Liver (tissue), 9 donors: ENCODE data around the gene TCFL5. TPM values are rescaled to one million over a fixed set of nuclear protein-coding genes. Genes with fewer than 3 reads are reported as not detected.

ENCODE experiments used
- DNase-seq: peaks from one replicate; pipeline ENCODE4 v3.0.0-alpha.2; 2017; ENCODE audit warnings: low spot score
- H3K27ac ChIP-seq, 2 donors: one replicate each; pipeline ENCODE4 v1.7.0; 2013; ENCODE audit warnings: inconsistent platforms in 2 of 2, low read length in 2 of 2, control low read depth in 1 of 2, low read depth in 1 of 2, mild to moderate bottlenecking in 1 of 2
- H3K27me3 ChIP-seq, 4 donors: one replicate each; pipeline versions ENCODE4 v1.6.1 to v1.7.0; 2013; ENCODE audit warnings: low read length in 3 of 4, inconsistent platforms in 1 of 4, mild to moderate bottlenecking in 1 of 4, moderate library complexity in 1 of 4; ENCODE audit not compliant: control insufficient read depth in 4 of 4, insufficient read depth in 4 of 4
- H3K36me3 ChIP-seq, 4 donors: one replicate each; pipeline versions ENCODE4 v1.6.1 to v1.7.0; 2013; ENCODE audit warnings: low read length in 3 of 4, mild to moderate bottlenecking in 3 of 4, low read depth in 1 of 4, moderate library complexity in 1 of 4; ENCODE audit not compliant: control insufficient read depth in 4 of 4, insufficient read depth in 3 of 4
- H3K4me1 ChIP-seq, 4 donors: one replicate each; pipeline versions ENCODE4 v1.6.1 to v1.7.0; 2013; ENCODE audit warnings: low read length in 3 of 4, mild to moderate bottlenecking in 3 of 4, moderate library complexity in 1 of 4; ENCODE audit not compliant: control insufficient read depth in 4 of 4, insufficient read depth in 4 of 4
- H3K4me3 ChIP-seq, 3 donors: one replicate each; pipeline versions ENCODE4 v1.6.1 to v1.7.0; 2013; ENCODE audit warnings: low read length in 3 of 3, control low read depth in 1 of 3, low read depth in 1 of 3, mild to moderate bottlenecking in 1 of 3
- H3K9ac ChIP-seq, 2 donors: one replicate each; pipeline ENCODE4 v1.7.0; 2013; ENCODE audit warnings: low read length in 2 of 2, mild to moderate bottlenecking in 2 of 2, moderate library complexity in 2 of 2, control low read depth in 1 of 2, low read depth in 1 of 2
- H3K9me3 ChIP-seq, 4 donors: one replicate each; pipeline versions ENCODE4 v1.6.1 to v1.7.0; 2013; ENCODE audit warnings: low read length in 3 of 4; ENCODE audit not compliant: control insufficient read depth in 4 of 4
- ATF3 ChIP-seq: IDR thresholded peaks from 2 replicates; pipeline ENCODE4 v1.6.1; 2016; ENCODE audit warnings: antibody characterized with exemption
- CTCF ChIP-seq: fragments of 150-350 bp; IDR thresholded peaks from 2 replicates; pipeline ENCODE4 v1.5.1; 2017; ENCODE audit warnings: improper control_type of control experiment, low read depth, low read length; ENCODE audit not compliant: missing input control
- EGR1 ChIP-seq, 2 donors: IDR thresholded peaks; 2 replicates each; pipeline ENCODE4 v1.6.1; 2016 to 2018; ENCODE audit warnings: antibody characterized with exemption in 2 of 2, low read depth in 2 of 2
- FOXA1 ChIP-seq: IDR thresholded peaks from 2 replicates; pipeline ENCODE4 v1.6.1; 2016; ENCODE audit warnings: antibody characterized with exemption
- FOXA2 ChIP-seq: IDR thresholded peaks from 2 replicates; pipeline ENCODE4 v1.6.1; 2016; ENCODE audit warnings: antibody characterized with exemption
- GABPA ChIP-seq, 2 donors: IDR thresholded peaks in 1 of 2; conservative IDR thresholded peaks in 1 of 2; 2 replicates each; pipeline ENCODE4 v1.6.1; 2016; ENCODE audit warnings: antibody characterized with exemption in 2 of 2, mild to moderate bottlenecking in 1 of 2, moderate library complexity in 1 of 2
- HNF4A ChIP-seq, 2 donors: conservative IDR thresholded peaks; 2 replicates each; pipeline ENCODE4 v1.6.1; 2016; ENCODE audit warnings: antibody characterized with exemption in 2 of 2, mild to moderate bottlenecking in 2 of 2
- HNF4G ChIP-seq: IDR thresholded peaks from 2 replicates; pipeline ENCODE4 v1.6.1; 2016; ENCODE audit warnings: antibody characterized with exemption
- JUND ChIP-seq, 2 donors: IDR thresholded peaks; 2 replicates each; pipeline ENCODE4 v1.6.1; 2016; ENCODE audit warnings: antibody characterized with exemption in 2 of 2
- MAX ChIP-seq: IDR thresholded peaks from 2 replicates; pipeline ENCODE4 v1.6.1; 2016; ENCODE audit warnings: antibody characterized with exemption
- NR2F2 ChIP-seq: IDR thresholded peaks from 2 replicates; pipeline ENCODE4 v1.6.1; 2016; ENCODE audit warnings: antibody characterized with exemption
- RAD21 ChIP-seq, 2 donors: IDR thresholded peaks; 2 replicates each; pipeline ENCODE4 v1.6.1; 2016; ENCODE audit warnings: antibody characterized with exemption in 2 of 2, mild to moderate bottlenecking in 2 of 2
- RXRA ChIP-seq, 2 donors: IDR thresholded peaks; 2 replicates each; pipeline ENCODE4 v1.6.1; 2017 to 2018; ENCODE audit warnings: antibody characterized with exemption in 2 of 2, mild to moderate bottlenecking in 1 of 2
- SP1 ChIP-seq: IDR thresholded peaks from 2 replicates; pipeline ENCODE4 v1.6.1; 2018; ENCODE audit warnings: antibody characterized with exemption, mild to moderate bottlenecking
- TAF1 ChIP-seq: conservative IDR thresholded peaks from 2 replicates; pipeline ENCODE4 v1.6.1; 2016; ENCODE audit warnings: antibody characterized with exemption, mild to moderate bottlenecking
- YY1 ChIP-seq: IDR thresholded peaks from 2 replicates; pipeline ENCODE4 v1.6.1; 2016; ENCODE audit warnings: antibody characterized with exemption, mild to moderate bottlenecking
- ZBTB33 ChIP-seq: IDR thresholded peaks from 2 replicates; pipeline ENCODE4 v1.6.1; 2016; ENCODE audit warnings: antibody characterized with exemption
- whole genome bisulfite sequencing: extraction: QIAGEN DNeasy Blood & Tissue Kit; methylation state at CpG from one replicate; pipeline ENCODE4 v1.1.7; 2013; 5-methylcytosine and 5-hydroxymethylcytosine counted together
- polyA plus RNA-seq, 2 donors: library from polyadenylated mRNA; stranded (reverse) in 1 of 2; unstranded in 1 of 2; fragments of 200-250 nt in 1 of 2; fragments of >200 nt in 1 of 2; fragmentation: Nextera tagmentation in 1 of 2; extraction: Ambion mirVana in 1 of 2; gene quantifications; one replicate each; pipeline versions ENCODE4 v1.2.1 to v1.2.3, GENCODE V29; 2013 to 2015
- total RNA-seq, 2 donors: library from RNA; depleted of rRNA; stranded (reverse); fragments of >200 nt; gene quantifications; one replicate each; pipeline ENCODE4 v1.2.3, GENCODE V29; 2014
- donor health status: healthy.
- donor health status: healthy.
- donor health status: healthy.
- donor health status: healthy.
- donor health status: healthy.

TCFL5 gene
- total and polyA plus RNA-seq, 4 donors = 0.79 to 3.8 (median 2.2) TPM

- Histone ChIP-seq H3K36me3 (no peaks in the 10 kb centered on the region), H3K9me3 (no peaks in the 10 kb centered on the region), H3K27me3 (peaks cover 0 to 4% (median 0%) of the 10 kb centered on the region in 4 donors), H3K9ac (no peak overlapping the region), H3K4me3 (no peak overlapping the region), H3K27ac (no peak overlapping the region), H3K4me1 (peaks cover 3 to 17% (median 7%) of the 10 kb centered on the region in 4 donors)
- WGBS = 88% methylated on average over 12 of the region's 12 CpGs
- no peak for TF ChIP-seq RAD21 (IDR thresholded peaks at IDR 0.05)
- TF ChIP-seq GABPA (IDR thresholded peaks at IDR 0.05 in 1 of 2, conservative IDR thresholded peaks at IDR 0.05 in 1 of 2) = no peak
- no peak for TF ChIP-seq YY1
- TF ChIP-seq MAX = no peak
- no peak for TF ChIP-seq FOXA1
- no peak for TF ChIP-seq FOXA2
- TF ChIP-seq SP1 = no peak
- no peak for TF ChIP-seq RXRA (IDR thresholded peaks at IDR 0.05)
- TF ChIP-seq TAF1 = no peak
- no peak for TF ChIP-seq HNF4A (conservative IDR thresholded peaks at IDR 0.05)
- TF ChIP-seq JUND (IDR thresholded peaks at IDR 0.05) = no peak
- DNase-seq = no peak
These were observed 39.9 kb downstream of the TCFL5 start for GRCh38 chr20:62821726-62822210.

- H3K27me3 ChIP-seq = peaks cover 0 to 4% (median 0%) of the 10 kb centered on the region in 4 donors
- no peaks in the 10 kb centered on the region for H3K36me3 ChIP-seq
- no peaks in the 10 kb centered on the region for H3K9me3 ChIP-seq
- peaks cover 3 to 23% (median 7%) of the 10 kb centered on the region in 4 donors for H3K4me1 ChIP-seq
- DNase-seq = no peak
- H3K4me3 ChIP-seq = no peak overlapping the region
- no peak for TF ChIP-seq TAF1
- no peak for TF ChIP-seq CTCF
- TF ChIP-seq EGR1 (IDR thresholded peaks at IDR 0.05; ENCODE audit: low read depth in 2 of 2) = no peak
- TF ChIP-seq FOXA1 = no peak
- no peak overlapping the region for H3K9ac ChIP-seq
- WGBS = 84% methylated on average over 19 of the region's 19 CpGs
- H3K27ac ChIP-seq = no peak overlapping the region
These were observed 40.5 kb downstream of the TCFL5 start for GRCh38 chr20:62820962-62821725.

GRCh38 chr20:62820208-62820961, 41.2 kb downstream of the TCFL5 start:
- Histone ChIP-seq H3K9ac (no peak overlapping the region), H3K4me1 (peaks cover 6 to 25% (median 9%) of the 10 kb centered on the region in 4 donors), H3K36me3 (no peaks in the 10 kb centered on the region), H3K4me3 (no peak overlapping the region), H3K9me3 (no peaks in the 10 kb centered on the region), H3K27ac (no peak overlapping the region), H3K27me3 (peaks cover 0 to 4% (median 0%) of the 10 kb centered on the region in 4 donors)
- DNase-seq = no peak
- WGBS = 68% methylated on average over 23 of the region's 23 CpGs
- TF ChIP-seq NR2F2 (no peak), HNF4G (no peak), ATF3 (no peak), RAD21 (IDR thresholded peaks at IDR 0.05) (no peak), CTCF (no peak), SP1 (no peak), FOXA1 (no peak), FOXA2 (no peak), RXRA (IDR thresholded peaks at IDR 0.05) (no peak), ZBTB33 (no peak), GABPA (IDR thresholded peaks at IDR 0.05 in 1 of 2, conservative IDR thresholded peaks at IDR 0.05 in 1 of 2) (no peak), EGR1 (IDR thresholded peaks at IDR 0.05; ENCODE audit: low read depth in 2 of 2) (no peak), TAF1 (no peak)
